Common myeloid progenitor, CD34-positive (primary cell): ENCODE results near the gene F12.

Experiments used
- CTCF ChIA-PET: fragments of 350-600 bp; sonication (Branson Sonifier 250); formaldehyde crosslinking; loops from one replicate; lab custom pipeline; 2021; ENCODE audit warnings: antibody characterized with exemption; lab: Charles Lee
- POLR2A ChIA-PET: fragments of 350-600 bp; sonication (Branson Sonifier 250); formaldehyde crosslinking; loops from one replicate; lab custom pipeline; 2021; ENCODE audit warnings: antibody characterized with exemption; lab: Charles Lee
- DNase-seq, 3 donors: peaks; one replicate each; pipeline versions ENCODE4 v3.0.0 to v3.0.0-alpha.2; 2013
- H3K27ac ChIP-seq, 2 experiments: 1 replicate in 1 of 2; 2 replicates in 1 of 2; pipeline ENCODE4 v1.7.0; 2013; ENCODE audit warnings: inconsistent platforms in 2 of 2, low read length in 2 of 2, mild to moderate bottlenecking in 2 of 2, low read depth in 1 of 2, moderate library complexity in 1 of 2; ENCODE audit not compliant: severe bottlenecking in 2 of 2, insufficient read depth in 1 of 2, poor library complexity in 1 of 2
- H3K27me3 ChIP-seq, 5 experiments: replicated peaks in 2 of 5; 1 replicate in 3 of 5; 2 replicates in 2 of 5; pipeline versions ENCODE4 v1.6.1 to v1.7.0; 2013; ENCODE audit warnings: low read length in 4 of 5, mild to moderate bottlenecking in 2 of 5, moderate library complexity in 2 of 5, inconsistent platforms in 1 of 5; ENCODE audit not compliant: insufficient read depth in 5 of 5, control insufficient read depth in 4 of 5
- H3K36me3 ChIP-seq, 4 experiments: 1 replicate in 2 of 4; 2 replicates in 2 of 4; pipeline versions ENCODE4 v1.6.1 to v1.7.0; 2013; ENCODE audit warnings: low read length in 3 of 4, control low read depth in 1 of 4, mild to moderate bottlenecking in 1 of 4; ENCODE audit not compliant: control insufficient read depth in 4 of 4, insufficient read depth in 4 of 4
- H3K4me1 ChIP-seq, 4 experiments: 1 replicate in 3 of 4; 2 replicates in 1 of 4; pipeline versions ENCODE4 v1.6.1 to v1.7.1; 2013; ENCODE audit warnings: low read length in 3 of 4, mild to moderate bottlenecking in 3 of 4, control low read depth in 1 of 4, inconsistent platforms in 1 of 4, moderate library complexity in 1 of 4; ENCODE audit not compliant: control insufficient read depth in 4 of 4, insufficient read depth in 4 of 4; ENCODE audit errors: control extremely low read depth in 1 of 4
- H3K4me3 ChIP-seq, 7 experiments: 1 replicate in 4 of 7; 2 replicates in 3 of 7; pipeline versions ENCODE4 v1.5.1 to v1.7.0; 2013; ENCODE audit warnings: mild to moderate bottlenecking in 7 of 7, low read length in 6 of 7, moderate library complexity in 6 of 7, inconsistent platforms in 2 of 7, low read depth in 2 of 7, control low read depth in 1 of 7; ENCODE audit not compliant: insufficient read depth in 4 of 7, control insufficient read depth in 1 of 7; ENCODE audit errors: extremely low read depth in 1 of 7
- H3K9me3 ChIP-seq, 5 experiments: 1 replicate in 4 of 5; 2 replicates in 1 of 5; pipeline versions ENCODE4 v1.6.1 to v1.7.1; 2013; ENCODE audit warnings: low read length in 4 of 5, mild to moderate bottlenecking in 2 of 5, inconsistent platforms in 1 of 5, low read depth in 1 of 5, moderate library complexity in 1 of 5; ENCODE audit not compliant: control insufficient read depth in 4 of 5, insufficient read depth in 2 of 5; ENCODE audit errors: control extremely low read depth in 1 of 5
- WGBS: methylation state at CpG from one replicate; pipeline ENCODE4 v1.1.5; 2013; ENCODE audit not compliant: insufficient coverage; 5-methylcytosine and 5-hydroxymethylcytosine counted together

F12 gene

GRCh38 chr5:177389241-177390169 is 19.9 kb downstream of the F12 start:
- H3K27me3 ChIP-seq: no peaks in the 10 kb centered on the region
- CTCF ChIA-PET: interaction anchor here (0.6 to 14.2 kb wide), 32 partner anchors 9 to 276 kb away, joined by 3 to 265 read pairs (median 6); partner anchors contain the start of genes DOK3, F12, GRK6 and LMAN2
- no peak overlapping the region for H3K4me3 ChIP-seq
- H3K9me3 ChIP-seq: no peaks in the 10 kb centered on the region
- H3K4me1 ChIP-seq: peaks cover 3 to 62% (median 41%) of the 10 kb centered on the region in 4 experiments
- H3K36me3 ChIP-seq: no peaks in the 10 kb centered on the region
- POLR2A ChIA-PET: interaction anchor here (1.5 kb wide), 1 partner anchor 66 kb away, joined by 3 read pairs; no protein-coding TSS in a partner anchor
- no peak for DNase-seq
- WGBS: 78% methylated on average over 18 of the region's 21 CpGs
- H3K27ac ChIP-seq: no peak overlapping the region

DNA sequence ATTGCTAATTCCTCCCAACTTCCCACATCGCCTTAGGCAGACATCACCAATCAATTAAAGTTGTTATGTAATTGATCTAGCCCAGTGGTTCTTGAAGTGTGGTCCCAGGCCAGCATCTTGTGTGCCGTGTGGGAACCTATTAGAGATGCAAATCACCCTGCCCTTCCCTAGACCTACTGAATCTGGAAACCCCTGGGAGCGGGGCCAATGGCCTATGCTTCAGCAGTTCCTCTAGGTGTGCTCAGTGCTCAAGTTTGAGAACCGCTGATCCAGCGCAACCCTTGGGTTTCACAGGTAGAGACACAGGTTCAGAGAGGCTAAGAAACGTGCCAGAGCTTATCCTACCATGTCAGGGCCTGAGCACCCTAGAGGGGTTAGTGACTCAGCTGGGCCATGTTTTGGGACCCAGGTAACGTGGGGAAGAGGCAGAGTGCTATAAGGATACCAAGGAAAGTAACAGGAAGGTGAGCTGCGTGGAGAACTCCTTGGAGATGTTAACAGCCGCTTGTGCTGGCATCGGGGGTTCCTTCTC is 20.8 kb downstream of the F12 start:
- H3K9me3 ChIP-seq: no peaks in the 10 kb centered on the region
- no peaks in the 10 kb centered on the region for H3K36me3 ChIP-seq
- POLR2A ChIA-PET: interaction anchor here (1.5 kb wide), 1 partner anchor 67 kb away, joined by 3 read pairs; no protein-coding TSS in a partner anchor
- no peak overlapping the region for H3K27ac ChIP-seq
- no peak for DNase-seq
- 98% methylated on average over 9 of the region's 10 CpGs for WGBS
- no peaks in the 10 kb centered on the region for H3K27me3 ChIP-seq
- H3K4me1 ChIP-seq: peaks cover 3 to 56% (median 34%) of the 10 kb centered on the region in 4 experiments
- CTCF ChIA-PET: interaction anchor here (0.6 to 14.2 kb wide), 18 partner anchors 8 to 275 kb away, joined by 3 to 265 read pairs (median 12); partner anchors contain the start of genes F12, GRK6, LMAN2 and PFN3
- H3K4me3 ChIP-seq: no peak overlapping the region

DNA sequence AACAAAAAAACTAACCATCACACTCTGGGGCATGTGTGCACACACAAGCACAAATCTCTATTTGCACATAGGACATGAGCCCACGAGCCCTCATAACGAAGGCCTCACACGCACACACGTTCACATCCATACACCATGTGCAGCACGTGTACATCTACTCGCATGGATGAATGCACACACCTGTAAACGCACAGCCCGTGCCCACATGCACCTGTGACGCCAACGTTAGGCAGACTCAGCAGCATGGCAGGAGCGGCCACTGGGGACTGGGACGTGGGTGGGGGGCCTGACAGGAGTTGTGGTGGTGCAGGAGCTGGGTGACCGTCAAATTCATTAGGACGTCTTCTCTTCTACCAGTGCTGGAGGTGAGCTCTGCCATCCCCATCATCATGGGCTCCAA is 22.0 kb downstream of the F12 start:
- H3K9me3 ChIP-seq: no peaks in the 10 kb centered on the region
- ChIA-PET CTCF (interaction anchor here (1.3 to 14.2 kb wide), 9 partner anchors 7 to 275 kb away, joined by 3 to 265 read pairs (median 65); partner anchors contain the start of genes PFN3, PRR7 and SLC34A1), POLR2A (no interaction called here)
- H3K27me3 ChIP-seq: no peaks in the 10 kb centered on the region
- WGBS: 93% methylated on average over 13 of the region's 14 CpGs
- H3K27ac ChIP-seq: no peak overlapping the region
- DNase-seq: no peak
- H3K4me3 ChIP-seq: no peak overlapping the region
- no peaks in the 10 kb centered on the region for H3K36me3 ChIP-seq
- H3K4me1 ChIP-seq: peaks cover 0 to 50% (median 32%) of the 10 kb centered on the region in 4 experiments

- no peaks in the 10 kb centered on the region for H3K27me3 ChIP-seq
- no peaks in the 10 kb centered on the region for H3K36me3 ChIP-seq
- no peaks in the 10 kb centered on the region for H3K9me3 ChIP-seq
- 87% methylated on average over 8 of the region's 8 CpGs for WGBS
- DNase-seq: no peak
- ChIA-PET CTCF (interaction anchor here (0.6 to 14.2 kb wide), 8 partner anchors 11 to 274 kb away, joined by 3 to 265 read pairs (median 4); partner anchors contain the start of genes PFN3 and PRR7), POLR2A (no interaction called here)
- H3K4me3 ChIP-seq: no peak overlapping the region
- no peak overlapping the region for H3K27ac ChIP-seq
- peaks cover 0 to 45% (median 34%) of the 10 kb centered on the region in 4 experiments for H3K4me1 ChIP-seq
Observed at GRCh38 chr5:177386542-177386941, 22.8 kb downstream of the F12 start.

- H3K36me3 ChIP-seq: no peaks in the 10 kb centered on the region
- H3K9me3 ChIP-seq: no peaks in the 10 kb centered on the region
- H3K4me3 ChIP-seq: no peak overlapping the region
- no peak for DNase-seq
- H3K27ac ChIP-seq: no peak overlapping the region
- 35% methylated on average over 11 of the region's 11 CpGs for WGBS
- ChIA-PET POLR2A (no interaction called here), CTCF (interaction anchor here (0.8 to 14.2 kb wide), 8 partner anchors 12 to 273 kb away, joined by 3 to 265 read pairs (median 4); partner anchors contain the start of genes PFN3 and PRR7)
- peaks cover 0 to 37% (median 26%) of the 10 kb centered on the region in 4 experiments for H3K4me1 ChIP-seq
- H3K27me3 ChIP-seq: no peaks in the 10 kb centered on the region
Observed at GRCh38 chr5:177385720-177386119, 23.6 kb downstream of the F12 start.

DNA sequence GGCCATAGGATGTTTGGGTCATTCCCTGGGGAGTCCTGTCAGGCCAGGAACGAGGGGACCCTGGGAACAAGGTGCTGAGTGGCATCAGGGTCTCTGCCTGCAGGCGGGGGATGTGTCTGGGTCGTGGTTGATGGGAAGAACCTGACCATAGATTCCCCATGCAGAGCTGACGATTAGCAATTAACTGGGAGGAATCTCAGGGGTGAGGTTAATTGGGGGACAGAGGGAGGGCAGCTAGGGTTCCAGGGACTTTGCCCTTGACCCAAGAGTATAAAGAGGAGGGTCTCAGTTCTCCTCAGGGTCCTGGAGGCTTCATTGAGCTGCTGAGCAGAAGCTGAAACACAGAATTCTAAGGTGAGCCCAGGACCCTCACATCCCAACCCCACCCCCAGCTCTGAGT is 25.2 kb downstream of the F12 start, which contains the start of gene SLC34A1:
Gene SLC34A1, plus strand, starts transcription at position 301 of the 400 bp plus-strand sequence. CDS start 1,308 bp downstream, outside the sequence.
- H3K27ac ChIP-seq: no peak within 1 kb of the TSS
- POLR2A ChIA-PET: interaction anchor here (1.1 kb wide), 1 partner anchor 71 kb away, joined by 4 read pairs; no protein-coding TSS in a partner anchor
- no peaks in the 10 kb centered on the region for H3K36me3 ChIP-seq
- CTCF ChIA-PET: interaction anchor here (0.8 to 14.2 kb wide), 14 partner anchors 8 to 124 kb away, joined by 3 to 265 read pairs (median 10); partner anchors contain the start of gene PRR7
- no peaks in the 10 kb centered on the region for H3K9me3 ChIP-seq
- DNase-seq: no peak
- H3K4me3 ChIP-seq: no peak within 1 kb of the TSS
- WGBS: 96% methylated on average over 4 of the region's 4 CpGs
- no peaks in the 10 kb centered on the region for H3K27me3 ChIP-seq
- peaks cover 5 to 36% (median 27%) of the 10 kb centered on the region in 4 experiments for H3K4me1 ChIP-seq
